Measurements from ENCODE around the gene PBX2.

PBX2 gene

DNA sequence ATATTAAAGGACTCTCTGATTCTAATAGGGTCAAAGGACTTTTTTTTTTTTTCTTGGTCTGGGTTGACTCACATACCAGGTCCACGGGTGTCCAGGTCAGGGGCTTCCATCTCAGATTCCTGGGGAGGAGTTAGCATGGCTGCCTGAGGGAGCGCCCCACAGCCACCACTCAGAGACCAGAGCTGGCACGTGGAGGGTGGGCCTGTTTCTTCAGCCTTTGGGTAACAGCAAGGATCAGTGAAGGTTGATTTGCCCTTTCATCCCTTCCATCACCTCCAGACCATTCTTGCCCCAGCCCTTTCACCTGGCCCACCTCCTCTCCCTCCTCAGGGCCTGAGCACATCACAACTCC is 8.3 kb upstream of the PBX2 start:
- H3K27ac ChIP-seq (replicated peaks): no peak overlapping the region
- TF ChIP-seq, protein P1, sequence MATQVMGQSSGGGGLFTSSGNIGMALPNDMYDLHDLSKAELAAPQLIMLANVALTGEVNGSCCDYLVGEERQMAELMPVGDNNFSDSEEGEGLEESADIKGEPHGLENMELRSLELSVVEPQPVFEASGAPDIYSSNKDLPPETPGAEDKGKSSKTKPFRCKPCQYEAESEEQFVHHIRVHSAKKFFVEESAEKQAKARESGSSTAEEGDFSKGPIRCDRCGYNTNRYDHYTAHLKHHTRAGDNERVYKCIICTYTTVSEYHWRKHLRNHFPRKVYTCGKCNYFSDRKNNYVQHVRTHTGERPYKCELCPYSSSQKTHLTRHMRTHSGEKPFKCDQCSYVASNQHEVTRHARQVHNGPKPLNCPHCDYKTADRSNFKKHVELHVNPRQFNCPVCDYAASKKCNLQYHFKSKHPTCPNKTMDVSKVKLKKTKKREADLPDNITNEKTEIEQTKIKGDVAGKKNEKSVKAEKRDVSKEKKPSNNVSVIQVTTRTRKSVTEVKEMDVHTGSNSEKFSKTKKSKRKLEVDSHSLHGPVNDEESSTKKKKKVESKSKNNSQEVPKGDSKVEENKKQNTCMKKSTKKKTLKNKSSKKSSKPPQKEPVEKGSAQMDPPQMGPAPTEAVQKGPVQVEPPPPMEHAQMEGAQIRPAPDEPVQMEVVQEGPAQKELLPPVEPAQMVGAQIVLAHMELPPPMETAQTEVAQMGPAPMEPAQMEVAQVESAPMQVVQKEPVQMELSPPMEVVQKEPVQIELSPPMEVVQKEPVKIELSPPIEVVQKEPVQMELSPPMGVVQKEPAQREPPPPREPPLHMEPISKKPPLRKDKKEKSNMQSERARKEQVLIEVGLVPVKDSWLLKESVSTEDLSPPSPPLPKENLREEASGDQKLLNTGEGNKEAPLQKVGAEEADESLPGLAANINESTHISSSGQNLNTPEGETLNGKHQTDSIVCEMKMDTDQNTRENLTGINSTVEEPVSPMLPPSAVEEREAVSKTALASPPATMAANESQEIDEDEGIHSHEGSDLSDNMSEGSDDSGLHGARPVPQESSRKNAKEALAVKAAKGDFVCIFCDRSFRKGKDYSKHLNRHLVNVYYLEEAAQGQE (IDR thresholded peaks at IDR 0.05; ENCODE audit: insufficient replicate concordance, low read depth): no peak
- no peak for TF ChIP-seq SPI1 (IDR thresholded peaks at IDR 0.05; ENCODE audit: borderline replicate concordance, low read depth)
- no peak for TF ChIP-seq CTCF (IDR thresholded peaks at IDR 0.05; ENCODE audit: insufficient read depth, low read length)
- TF ChIP-seq GABPA (IDR thresholded peaks at IDR 0.05; ENCODE audit: low read depth): no peak
- TF ChIP-seq POLR2AphosphoS5 (IDR thresholded peaks at IDR 0.05; ENCODE audit: low read depth): no peak
- DNase-seq (ENCODE audit: low read depth in 1 of 2, low spot score in 1 of 2): no peak
- H3K27me3 ChIP-seq (ENCODE audit: insufficient read depth, poor library complexity, severe bottlenecking): no peaks in the 10 kb centered on the region
- no peak overlapping the region for H3K4me3 ChIP-seq (replicated peaks; ENCODE audit: insufficient read depth, low read length)

DNA sequence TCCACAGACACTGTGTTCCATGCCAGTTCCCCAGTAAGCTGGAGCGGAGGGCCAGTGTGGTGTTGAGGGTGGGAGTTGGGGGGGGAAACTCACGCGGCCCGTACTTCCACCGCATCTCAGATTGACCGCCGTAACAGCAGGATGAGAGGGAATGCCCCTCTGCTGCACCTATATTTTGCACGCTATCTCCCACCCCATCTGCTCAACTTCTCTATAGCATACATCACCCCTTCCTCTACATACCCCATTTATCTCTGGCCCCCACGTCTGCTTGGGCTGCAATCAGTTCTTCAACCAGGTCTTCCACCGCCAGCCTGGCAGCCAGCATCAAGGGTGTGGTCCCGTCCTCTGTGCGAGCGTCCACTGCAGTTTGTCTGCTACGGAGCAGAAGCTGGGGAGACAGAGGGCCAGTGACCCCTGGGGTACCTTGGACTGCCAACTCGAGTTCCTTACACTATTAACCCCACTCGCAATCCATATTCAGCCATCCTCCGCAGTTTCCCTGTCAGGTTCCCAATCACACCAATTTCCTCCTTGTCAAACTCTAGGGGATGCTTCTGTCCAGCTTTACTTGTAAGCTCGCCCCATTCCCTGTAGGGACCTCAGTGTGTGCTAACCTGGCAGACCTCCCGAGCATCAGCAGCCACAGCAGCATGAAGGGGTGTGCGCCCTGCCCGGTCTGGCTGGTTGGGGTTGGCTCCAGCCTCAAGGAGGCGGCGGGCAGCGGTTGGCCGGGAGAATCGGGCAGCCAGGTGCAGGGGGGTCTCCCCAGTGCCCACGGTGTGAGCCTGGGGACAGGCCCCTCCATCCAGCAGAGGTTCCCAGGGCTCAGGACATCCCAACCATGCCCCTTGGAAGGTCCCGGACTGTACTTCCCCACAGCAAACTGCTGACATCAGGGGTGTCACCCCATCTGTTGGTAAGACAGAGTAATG is 6.9 kb upstream of the PBX2 start:
- TF ChIP-seq, protein P1 (IDR thresholded peaks at IDR 0.05; ENCODE audit: insufficient replicate concordance, low read depth): no peak
- peak; percentile 4; the same call in 1 of the 2 replicates for TF ChIP-seq SPI1 (IDR thresholded peaks at IDR 0.05; ENCODE audit: borderline replicate concordance, low read depth)
- no peak for TF ChIP-seq GABPA (IDR thresholded peaks at IDR 0.05; ENCODE audit: low read depth)
- Histone ChIP-seq H3K27me3 (ENCODE audit: insufficient read depth, poor library complexity, severe bottlenecking) (no peaks in the 10 kb centered on the region), H3K4me3 (replicated peaks; ENCODE audit: insufficient read depth, low read length) (peak overlapping the region; percentile 61), H3K27ac (replicated peaks) (peak overlapping the region; percentile 90)
- peak in 1 of 2 experiments; percentile 60 for DNase-seq (ENCODE audit: low read depth in 1 of 2, low spot score in 1 of 2)

DNA sequence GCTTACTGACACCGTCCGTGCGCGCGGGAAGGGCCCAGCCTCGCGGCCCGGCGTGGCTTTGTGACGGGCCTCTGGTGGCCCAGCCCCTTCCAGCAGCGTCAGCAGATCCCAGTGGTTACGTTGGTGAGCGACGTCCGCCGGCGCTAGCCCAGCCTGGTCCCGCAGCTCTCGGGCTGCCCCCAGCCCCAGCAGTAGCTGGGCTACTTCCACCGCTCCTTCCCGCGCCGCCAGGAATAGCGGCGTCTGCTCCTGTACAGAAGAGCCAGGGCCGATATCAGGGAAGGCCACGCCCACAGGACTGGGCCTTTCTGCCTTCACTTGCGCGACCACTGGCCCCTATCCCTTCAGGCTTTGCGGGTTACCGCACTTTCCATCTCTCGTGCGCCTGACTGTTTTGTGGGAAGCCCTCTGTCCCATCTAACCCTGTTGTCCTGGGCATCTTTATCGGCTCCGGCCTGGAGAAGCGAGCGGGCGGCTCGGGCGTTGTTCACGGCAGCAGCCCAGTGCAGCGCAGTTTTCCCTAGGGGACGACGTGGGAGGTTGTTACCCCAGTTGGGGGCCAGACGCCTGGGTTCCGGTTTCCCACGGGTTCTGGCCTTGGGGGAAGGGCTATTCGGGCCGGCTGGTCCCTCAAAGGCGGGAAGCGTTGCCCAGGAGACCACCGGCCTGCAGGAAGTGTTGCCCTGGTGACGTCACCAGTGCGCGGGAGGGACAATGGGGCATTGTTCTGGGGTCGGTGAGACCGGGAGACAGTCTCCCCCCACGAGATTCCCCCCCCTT is 6.1 kb upstream of the PBX2 start:
- DNase-seq (ENCODE audit: low read depth in 1 of 2, low spot score in 1 of 2): peak; percentile 74 to 77
- H3K4me3 ChIP-seq (replicated peaks; ENCODE audit: insufficient read depth, low read length): peak overlapping the region; percentile 61
- H3K27ac ChIP-seq (replicated peaks): peak overlapping the region; percentile 90
- no peaks in the 10 kb centered on the region for H3K27me3 ChIP-seq (ENCODE audit: insufficient read depth, poor library complexity, severe bottlenecking)
- TF ChIP-seq, protein P1 (IDR thresholded peaks at IDR 0.05; ENCODE audit: insufficient replicate concordance, low read depth): no peak
- TF ChIP-seq GABPA (IDR thresholded peaks at IDR 0.05; ENCODE audit: low read depth) (no peak), CTCF (IDR thresholded peaks at IDR 0.05; ENCODE audit: insufficient read depth, low read length) (no peak), POLR2AphosphoS5 (IDR thresholded peaks at IDR 0.05; ENCODE audit: low read depth) (peak; percentile 90), SPI1 (IDR thresholded peaks at IDR 0.05; ENCODE audit: borderline replicate concordance, low read depth) (no peak)
